Measurements from ENCODE around the gene CFAP157.
"Not testable (repeated sequence)": the region's sequence is repeated elsewhere in the genome, so short reads cannot be mapped to it uniquely, and the experiment has no call there.

The CFAP157 gene

GRCh38 chr9:127739614-127740330, 33.0 kb downstream of the CFAP157 start:
- no peak for FAIRE-seq

DNA sequence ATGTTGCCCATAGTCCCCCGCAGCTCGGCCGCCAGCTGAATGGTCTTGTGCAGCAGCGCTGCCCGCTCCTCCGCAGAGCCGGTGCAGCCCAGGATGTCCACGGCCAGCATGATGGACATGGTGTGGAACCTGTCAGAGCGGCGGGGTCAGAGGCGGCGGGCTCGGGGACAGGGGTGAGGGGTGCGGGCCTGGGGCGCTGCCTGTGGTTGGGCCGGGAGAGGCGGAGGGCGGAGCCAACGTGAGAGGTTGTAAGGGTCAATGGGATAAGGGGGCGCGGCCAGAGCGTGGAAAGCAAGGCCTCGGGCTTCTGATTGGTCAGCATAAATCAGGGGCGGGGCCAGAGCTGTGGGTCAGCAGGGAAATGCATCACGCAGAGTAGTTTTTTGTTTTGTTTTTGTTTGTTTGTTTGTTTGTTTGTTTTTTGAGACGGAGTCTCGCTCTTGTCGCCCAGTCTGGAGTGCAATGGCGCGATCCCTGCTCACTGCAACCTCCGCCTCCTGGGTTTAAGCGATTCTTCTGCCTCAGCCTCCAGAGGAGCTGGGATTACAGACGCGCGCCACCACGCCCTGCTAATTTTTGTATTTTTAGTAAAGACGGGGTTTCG, 35.1 kb downstream of the CFAP157 start:
- FAIRE-seq = no peak

- FAIRE-seq = no peak
Measured at GRCh38 chr9:127742435-127743088, 35.8 kb downstream of the CFAP157 start.

DNA sequence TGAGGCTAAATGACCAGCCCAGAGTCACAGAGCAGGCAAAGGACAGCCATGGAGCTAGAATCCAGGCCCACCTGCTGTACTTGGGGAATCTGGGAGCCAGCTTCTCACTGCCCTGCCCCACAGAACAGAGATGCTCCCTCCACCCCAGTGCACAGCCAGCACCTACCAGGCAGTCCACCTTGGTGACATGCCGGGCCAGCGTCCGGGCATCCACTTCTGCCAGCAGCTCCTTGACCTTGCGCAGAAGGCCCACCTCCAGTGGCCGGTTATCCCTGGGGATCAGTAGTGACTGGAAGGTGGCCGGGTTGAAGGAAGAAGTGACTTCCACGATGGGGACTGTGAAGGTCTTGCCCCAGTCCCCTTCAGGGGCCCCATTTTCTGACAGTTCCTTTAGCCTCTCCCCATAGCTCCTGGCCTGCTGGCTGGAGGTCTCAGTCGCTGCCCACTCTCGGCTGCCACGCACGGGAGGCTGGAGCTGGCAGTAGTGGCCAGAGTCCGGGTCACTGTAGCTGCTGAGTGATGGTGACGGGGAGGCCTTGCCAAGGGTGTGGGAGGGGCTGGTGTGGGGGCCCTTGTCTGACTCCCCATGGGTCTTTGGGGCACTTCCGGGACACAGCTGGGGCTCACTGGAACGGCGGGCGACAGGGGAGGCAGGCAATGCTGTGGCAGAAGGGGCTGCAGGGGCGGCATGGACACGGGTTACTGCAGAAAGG, 37.8 kb downstream of the CFAP157 start:
- FAIRE-seq = no peak

- no peak for FAIRE-seq
Measured at GRCh38 chr9:127746959-127747569, 40.3 kb downstream of the CFAP157 start.

GRCh38 chr9:127749090-127749787, 42.5 kb downstream of the CFAP157 start:
- no peak for FAIRE-seq

DNA sequence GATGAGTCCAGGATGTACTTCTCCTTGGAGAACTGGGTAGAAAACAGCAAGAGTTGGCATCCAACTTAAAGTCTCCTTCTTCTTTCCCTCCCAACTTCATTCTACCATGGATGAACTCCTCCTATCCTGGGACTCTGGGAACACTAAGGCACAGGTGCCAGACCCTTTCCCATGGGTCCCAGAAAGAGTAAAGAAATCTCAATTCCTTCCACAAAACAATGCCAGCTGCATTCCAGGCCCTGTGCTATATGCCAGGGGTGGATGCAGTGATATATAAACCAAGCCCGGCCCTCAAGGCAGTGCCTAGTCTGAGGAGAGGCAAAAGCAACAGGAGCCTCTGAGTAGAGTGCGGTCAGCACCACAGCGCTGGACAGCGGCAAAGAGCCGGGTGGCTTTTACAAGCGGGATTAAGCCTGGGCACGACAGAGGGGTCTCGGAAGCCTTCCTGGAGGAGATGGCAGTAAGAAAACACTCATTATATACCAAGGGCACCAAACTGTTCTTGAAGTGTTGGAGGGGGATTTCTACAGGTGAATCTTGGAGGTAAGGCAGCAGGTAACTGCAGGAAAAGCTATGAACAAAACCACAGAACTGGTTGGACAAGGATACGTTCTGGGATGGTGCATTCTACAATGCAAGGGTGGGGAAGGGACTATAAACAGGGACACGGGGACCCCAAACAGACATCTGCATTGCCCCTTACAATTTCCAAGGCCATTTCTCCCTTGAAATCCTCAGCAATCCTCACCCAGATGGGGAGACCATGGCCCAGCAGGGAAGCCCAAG, 44.7 kb downstream of the CFAP157 start:
- no peak for FAIRE-seq

DNA sequence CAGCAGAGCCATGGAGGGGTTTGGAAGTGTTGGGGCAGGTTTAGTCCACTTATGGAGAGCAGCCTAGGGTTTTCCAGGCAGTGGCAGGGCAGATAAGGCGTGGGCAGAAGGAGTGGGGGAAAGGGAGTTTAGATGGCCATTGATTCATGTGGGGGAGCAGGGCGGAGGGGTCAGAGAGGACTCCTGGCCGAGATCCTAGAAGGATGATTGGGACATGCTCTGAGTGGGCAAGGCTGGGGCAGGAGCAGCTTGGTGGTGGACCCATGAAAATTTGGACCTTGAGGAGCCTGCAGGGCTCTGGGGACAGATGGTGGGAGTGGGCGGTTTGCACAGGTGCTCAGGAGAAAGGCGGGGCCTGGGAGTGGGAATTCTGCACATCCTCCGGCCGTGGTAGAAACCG, 46.4 kb downstream of the CFAP157 start:
- no peak for FAIRE-seq

- FAIRE-seq = no peak
Measured at GRCh38 chr9:127753622-127754021, 46.8 kb downstream of the CFAP157 start.

DNA sequence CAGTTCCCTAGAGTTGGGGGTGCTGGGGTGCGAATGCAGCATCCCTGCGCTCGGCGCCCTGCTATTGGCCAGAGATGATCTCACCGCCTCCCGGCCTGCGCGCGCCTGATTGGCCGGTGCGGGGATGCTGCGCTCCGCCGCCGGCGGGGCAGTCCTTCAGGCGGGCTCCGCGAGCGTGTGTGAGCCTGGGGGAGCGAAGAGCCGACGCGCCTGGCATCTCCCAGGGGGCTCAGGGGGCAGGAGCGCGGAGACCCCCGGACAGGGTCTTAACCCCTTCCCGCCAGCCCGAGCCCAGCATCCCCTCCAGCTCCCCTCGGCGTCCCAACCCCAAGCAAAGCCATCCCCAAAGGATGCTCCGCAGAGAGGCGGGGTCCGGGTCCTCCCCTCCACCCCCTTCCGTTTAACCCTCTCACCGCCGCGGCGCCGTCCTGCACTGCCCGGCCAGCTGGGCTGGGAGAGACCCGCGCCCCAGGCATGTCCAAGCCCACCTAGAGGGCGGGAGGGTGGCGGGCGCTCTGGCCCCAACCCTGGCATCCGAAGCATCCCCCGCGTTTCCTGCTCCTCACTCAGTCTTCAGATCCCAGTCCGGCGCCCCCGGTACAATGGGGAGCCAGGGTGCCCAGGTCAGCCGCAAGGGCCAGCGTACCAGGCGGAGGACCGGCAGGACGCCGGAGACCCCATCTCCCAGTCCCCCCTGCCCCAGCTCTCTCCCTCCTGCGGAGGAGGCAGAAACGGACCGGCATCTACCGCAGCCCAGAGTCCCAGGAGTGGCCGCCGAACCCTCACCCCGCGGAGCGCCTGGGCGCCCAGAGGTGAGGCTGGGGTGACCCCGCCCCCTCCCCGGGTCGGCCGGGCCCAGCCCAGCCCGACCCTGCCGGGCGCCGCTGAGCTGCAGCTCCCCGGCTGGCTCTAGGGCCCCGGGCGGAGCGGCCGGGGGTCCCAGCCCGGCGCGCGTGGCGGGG, 47.6 kb downstream of the CFAP157 start:
- no peak for FAIRE-seq

DNA sequence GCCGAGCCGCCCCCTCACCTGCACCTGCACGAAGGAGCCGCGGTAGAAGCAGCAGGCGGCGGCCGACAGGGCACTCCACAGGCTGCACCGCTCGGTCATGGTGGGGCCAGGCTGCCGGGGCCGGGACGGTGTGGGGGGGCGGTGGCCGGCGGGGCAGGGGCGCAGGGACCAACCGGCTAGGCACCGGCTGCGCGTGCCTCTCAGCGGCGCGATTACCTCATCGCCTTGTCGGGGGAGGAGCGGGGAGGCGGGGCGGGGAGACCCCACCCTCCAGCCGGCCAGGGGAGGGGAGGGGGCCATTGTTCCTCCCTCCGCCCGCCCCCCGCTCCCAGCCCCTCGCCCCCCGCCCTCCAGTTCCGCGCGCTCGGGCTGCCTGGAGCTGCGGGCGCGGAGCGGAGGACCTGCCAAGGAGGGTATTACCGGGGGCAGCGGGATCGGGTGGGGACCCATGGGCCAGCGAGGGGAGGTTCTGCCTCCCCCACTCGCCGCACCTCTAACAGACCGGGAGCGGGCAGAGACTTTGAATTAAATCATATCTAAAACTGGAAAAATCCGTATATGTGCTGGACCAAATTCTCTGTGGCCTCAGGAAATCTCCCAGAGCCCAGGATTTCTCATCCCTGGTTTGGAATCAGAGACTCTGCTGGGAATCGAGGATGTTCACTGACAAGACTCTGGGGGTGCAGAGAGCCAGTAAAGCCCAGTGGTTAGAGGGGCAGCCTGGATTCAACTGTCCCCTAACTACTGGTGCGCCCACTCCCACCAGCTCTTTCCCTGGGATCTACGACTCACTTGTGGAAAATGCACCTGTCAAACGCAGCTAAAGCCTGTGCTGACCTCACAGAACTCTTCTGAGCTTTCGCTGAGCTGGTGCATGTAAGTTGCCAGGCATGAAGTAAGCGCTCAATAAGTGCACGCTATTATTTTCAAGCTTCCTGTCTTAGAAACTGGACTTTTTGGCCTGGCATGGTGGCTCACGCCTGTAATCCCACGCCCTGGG, 48.6 kb downstream of the CFAP157 start:
- no peak for FAIRE-seq

DNA sequence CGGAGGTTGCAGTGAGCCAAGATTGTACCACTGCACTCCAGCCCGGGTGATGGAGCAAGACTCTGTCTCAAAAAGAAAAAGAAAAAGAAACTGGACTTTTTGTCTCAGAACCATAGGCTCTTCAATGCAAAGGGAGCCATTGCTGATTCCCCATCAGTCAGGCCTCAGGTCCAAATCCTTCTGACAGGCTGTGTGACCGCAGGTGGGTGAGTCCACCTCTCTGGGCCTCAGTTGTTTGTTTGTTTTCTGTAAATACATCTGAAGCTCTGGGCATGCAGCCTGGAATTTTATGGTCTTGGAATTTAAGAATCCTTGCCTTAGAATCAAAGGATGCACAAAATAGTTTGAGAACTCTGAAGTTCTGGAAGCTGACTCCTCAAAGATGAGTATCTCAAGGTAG, 49.4 kb downstream of the CFAP157 start:
- FAIRE-seq = no peak

DNA sequence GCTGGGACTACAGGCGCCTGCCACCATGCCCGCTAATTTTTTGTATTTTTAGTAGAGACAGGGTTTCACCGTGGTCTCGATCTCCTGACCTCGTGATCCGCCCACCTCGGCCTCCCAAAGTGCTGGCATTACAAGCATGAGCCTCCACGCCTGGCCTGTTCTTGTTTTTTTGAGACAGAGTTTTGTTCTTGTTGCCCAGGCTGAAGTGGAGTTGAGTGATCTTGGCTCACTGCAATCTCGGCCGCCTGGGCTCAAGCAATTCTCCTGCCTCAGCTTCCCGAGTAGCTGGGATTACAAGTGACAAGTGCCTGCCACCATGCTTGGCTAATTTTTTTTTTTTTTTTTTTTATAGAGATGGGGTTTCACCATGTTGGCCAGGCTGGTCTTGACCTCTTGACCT, 50.0 kb downstream of the CFAP157 start:
- not testable (repeated sequence) for FAIRE-seq

GRCh38 chr9:127758843-127759242, 52.1 kb downstream of the CFAP157 start:
- FAIRE-seq = no peak

DNA sequence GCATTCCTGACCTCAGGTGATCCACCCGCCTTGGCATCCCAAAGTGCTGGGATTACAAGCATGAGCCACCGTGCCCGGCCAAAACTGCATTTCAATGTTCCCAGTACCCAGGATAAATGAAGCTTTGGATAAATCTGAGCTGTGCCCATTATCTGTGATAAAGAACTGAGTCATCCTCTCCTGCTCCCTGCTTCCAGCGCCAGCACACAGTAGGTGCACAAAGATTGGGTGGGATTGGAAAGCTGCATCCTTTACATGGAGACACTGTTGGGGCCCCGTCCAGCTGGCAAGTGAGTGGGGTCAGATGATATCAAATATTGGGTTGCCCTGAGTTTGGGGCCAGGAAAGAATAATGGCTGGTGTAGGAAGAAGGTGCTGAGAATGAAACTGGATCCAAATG, 54.3 kb downstream of the CFAP157 start:
- FAIRE-seq = no peak

DNA sequence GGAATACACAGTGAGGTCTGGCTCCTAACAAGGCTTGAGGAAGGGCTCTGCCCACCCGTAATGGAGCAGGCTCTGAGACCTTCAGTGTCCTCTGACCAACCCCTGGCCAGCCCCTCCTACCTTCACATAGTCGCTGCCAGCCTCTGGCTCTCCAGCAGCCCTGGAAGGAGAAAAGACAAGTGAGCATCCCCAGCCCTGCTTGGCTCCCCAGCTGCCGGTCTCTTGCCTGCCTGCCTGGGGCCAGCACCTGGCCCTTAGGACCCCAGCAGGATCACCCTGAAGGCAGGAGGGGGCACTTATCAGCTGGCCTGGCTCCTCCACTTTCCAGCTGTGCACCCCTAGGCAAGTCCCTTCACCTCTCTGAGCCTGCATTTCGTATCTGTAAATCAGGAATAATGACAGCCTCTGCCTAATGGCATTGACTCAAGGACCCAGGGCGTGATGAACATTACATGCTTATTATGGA, 54.7 kb downstream of the CFAP157 start:
- FAIRE-seq = no peak

GRCh38 chr9:127762111-127762676, 55.4 kb downstream of the CFAP157 start:
- no peak for FAIRE-seq

GRCh38 chr9:127763918-127764384, 57.2 kb downstream of the CFAP157 start:
- FAIRE-seq = no peak

GRCh38 chr9:127765418-127765817, 58.6 kb downstream of the CFAP157 start:
- no peak for FAIRE-seq

All from G401.6 (cell line).